Upper lobe of left lung (tissue), 4 donors: ENCODE data around the gene RALGAPB.

ENCODE experiments used
- CTCF ChIP-seq, 6 experiments: fragments of 450-650 bp in 4 of 6; fragments of 200-600 bp in 2 of 6; sonication (generic) in 2 of 6; IDR thresholded peaks; one replicate each; pipeline ENCODE4 v1.5.1; 2016 to 2019; ENCODE audit warnings: antibody characterized with exemption in 6 of 6
- POLR2A ChIP-seq, 4 donors: fragments of 450-650 bp; IDR thresholded peaks; one replicate each; pipeline ENCODE4 v1.5.1; 2016 to 2017; ENCODE audit warnings: antibody characterized with exemption in 4 of 4, mild to moderate bottlenecking in 2 of 4

GRCh38 chr20:38479596-38479995 is 7.0 kb downstream of the RALGAPB start:
- no peak for TF ChIP-seq CTCF (IDR thresholded peaks at IDR 0.05)
- no peak for TF ChIP-seq POLR2A (IDR thresholded peaks at IDR 0.05)
